Skeletal muscle tissue (tissue), 5 donors: Measurements from ENCODE around the gene SGMS2. TPM values are rescaled to one million over a fixed set of nuclear protein-coding genes. Genes with fewer than 3 reads are reported as not detected.

Experiments used
- H3K27ac ChIP-seq: one replicate; pipeline ENCODE4 v1.7.0; 2013; ENCODE audit warnings: mild to moderate bottlenecking, low read depth, low read length, inconsistent platforms
- H3K27me3 ChIP-seq, 3 donors: one replicate each; pipeline ENCODE4 v1.7.0; 2013; ENCODE audit warnings: low read length in 3 of 3; ENCODE audit not compliant: control insufficient read depth in 3 of 3, insufficient read depth in 3 of 3
- H3K36me3 ChIP-seq, 3 donors: one replicate each; pipeline ENCODE4 v1.7.0; 2013; ENCODE audit warnings: low read length in 3 of 3; ENCODE audit not compliant: control insufficient read depth in 3 of 3, insufficient read depth in 3 of 3
- H3K4me1 ChIP-seq, 3 donors: one replicate each; pipeline ENCODE4 v1.7.0; 2013; ENCODE audit warnings: low read length in 3 of 3, mild to moderate bottlenecking in 3 of 3; ENCODE audit not compliant: control insufficient read depth in 3 of 3, insufficient read depth in 3 of 3
- H3K4me3 ChIP-seq, 3 donors: one replicate each; pipeline ENCODE4 v1.7.0; 2013; ENCODE audit warnings: low read length in 3 of 3
- H3K9ac ChIP-seq, 3 donors: one replicate each; pipeline ENCODE4 v1.7.0; 2013; ENCODE audit warnings: low read length in 3 of 3, mild to moderate bottlenecking in 3 of 3, moderate library complexity in 2 of 3, low read depth in 1 of 3
- H3K9me3 ChIP-seq, 3 donors: one replicate each; pipeline ENCODE4 v1.7.0; 2013; ENCODE audit warnings: low read length in 3 of 3; ENCODE audit not compliant: control insufficient read depth in 3 of 3
- small RNA-seq: library from RNA; depleted of rRNA; stranded (forward); fragments of <200 nt; gene quantifications from one replicate; pipeline ENCODE3, GENCODE V24; 2014
- total RNA-seq: library from RNA; depleted of rRNA; stranded (reverse); fragments of >200 nt; gene quantifications from one replicate; pipeline ENCODE4 v1.2.3, GENCODE V29; 2014
- donor health status: Osteomylitis.

The SGMS2 gene
- total RNA-seq, 1 donor from 2014 or later = 13.0 TPM

GRCh38 chr4:107950746-107951540 lies 126.2 kb downstream of the SGMS2 start:
- no peaks in the 10 kb centered on the region for H3K9me3 ChIP-seq
- no peaks in the 10 kb centered on the region for H3K27me3 ChIP-seq
- H3K4me3 ChIP-seq = no peak overlapping the region
- H3K9ac ChIP-seq = no peak overlapping the region
- H3K27ac ChIP-seq = no peak overlapping the region
- no peaks in the 10 kb centered on the region for H3K4me1 ChIP-seq
- H3K36me3 ChIP-seq = peaks cover 6 to 33% (median 15%) of the 10 kb centered on the region in 3 donors

- H3K36me3 ChIP-seq = peaks cover 6 to 30% (median 15%) of the 10 kb centered on the region in 3 donors
- H3K4me3 ChIP-seq = no peak overlapping the region
- no peaks in the 10 kb centered on the region for H3K9me3 ChIP-seq
- no peak overlapping the region for H3K27ac ChIP-seq
- no peaks in the 10 kb centered on the region for H3K27me3 ChIP-seq
- no peaks in the 10 kb centered on the region for H3K4me1 ChIP-seq
- no peak overlapping the region for H3K9ac ChIP-seq
Measured at GRCh38 chr4:107951551-107951950, 126.8 kb downstream of the SGMS2 start.

GRCh38 chr4:107956011-107956410 lies 131.3 kb downstream of the SGMS2 start:
- no peak overlapping the region for H3K9ac ChIP-seq
- no peaks in the 10 kb centered on the region for H3K36me3 ChIP-seq
- no peaks in the 10 kb centered on the region for H3K27me3 ChIP-seq
- no peaks in the 10 kb centered on the region for H3K9me3 ChIP-seq
- H3K4me1 ChIP-seq = no peaks in the 10 kb centered on the region
- no peak overlapping the region for H3K27ac ChIP-seq
- no peak overlapping the region for H3K4me3 ChIP-seq

Small RNA genes within 50 kb of the gene (small RNA-seq; reads per million reads assigned to genes)
- gene RNU6-733P = not detected

Other genes starting within 250 kb of the SGMS2 start
- 39.7 TPM for gene PAPSS1, start 104.7 kb upstream of the SGMS2 start, total RNA-seq
- 5.2 TPM for gene CYP2U1, start 106.6 kb downstream of the SGMS2 start, total RNA-seq
- 40.2 TPM for gene HADH, start 165.0 kb downstream of the SGMS2 start, total RNA-seq